ENCODE data around the gene USP21. TPM values are rescaled to one million over a fixed set of nuclear protein-coding genes. Genes with fewer than 3 reads are reported as not detected.
A peak's percentile ranks its signal among the peaks of the same experiment; 100 is the strongest.

USP21 gene
- total and polyA plus RNA-seq, 3 donors from 2014 or later, result 45.6 to 51.2 (median 49.5) TPM

- 51 to 53% methylated on average over 4 of the region's 4 CpGs for WGBS, 2 donors
- Histone ChIP-seq H3K9me3 (no peaks in the 10 kb centered on the region), H3K4me3 (no peak overlapping the region), H3K4me1 (peaks cover 19% of the 10 kb centered on the region), H3K27ac (no peak overlapping the region), H3K36me3 (ENCODE audit: low read depth, missing control alignments) (no peaks in the 10 kb centered on the region), H3K27me3 (no peaks in the 10 kb centered on the region)
- DNase-seq, result no peak
- no peak for TF ChIP-seq POLR2A (IDR thresholded peaks at IDR 0.05)
- TF ChIP-seq, protein P1, sequence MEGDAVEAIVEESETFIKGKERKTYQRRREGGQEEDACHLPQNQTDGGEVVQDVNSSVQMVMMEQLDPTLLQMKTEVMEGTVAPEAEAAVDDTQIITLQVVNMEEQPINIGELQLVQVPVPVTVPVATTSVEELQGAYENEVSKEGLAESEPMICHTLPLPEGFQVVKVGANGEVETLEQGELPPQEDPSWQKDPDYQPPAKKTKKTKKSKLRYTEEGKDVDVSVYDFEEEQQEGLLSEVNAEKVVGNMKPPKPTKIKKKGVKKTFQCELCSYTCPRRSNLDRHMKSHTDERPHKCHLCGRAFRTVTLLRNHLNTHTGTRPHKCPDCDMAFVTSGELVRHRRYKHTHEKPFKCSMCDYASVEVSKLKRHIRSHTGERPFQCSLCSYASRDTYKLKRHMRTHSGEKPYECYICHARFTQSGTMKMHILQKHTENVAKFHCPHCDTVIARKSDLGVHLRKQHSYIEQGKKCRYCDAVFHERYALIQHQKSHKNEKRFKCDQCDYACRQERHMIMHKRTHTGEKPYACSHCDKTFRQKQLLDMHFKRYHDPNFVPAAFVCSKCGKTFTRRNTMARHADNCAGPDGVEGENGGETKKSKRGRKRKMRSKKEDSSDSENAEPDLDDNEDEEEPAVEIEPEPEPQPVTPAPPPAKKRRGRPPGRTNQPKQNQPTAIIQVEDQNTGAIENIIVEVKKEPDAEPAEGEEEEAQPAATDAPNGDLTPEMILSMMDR (IDR thresholded peaks at IDR 0.05), result no peak
- intact Hi-C loops (cut with DNase I; ENCODE audit: low total_unique reads), result no loop called here
Measured at GRCh38 chr1:161172776-161173376, 13.6 kb downstream of the USP21 start.

- H3K4me3 ChIP-seq, result no peak overlapping the region
- intact Hi-C loops (cut with DNase I; ENCODE audit: low total_unique reads), result no loop called here
- TF ChIP-seq, protein P1 (IDR thresholded peaks at IDR 0.05), result no peak
- no peak for TF ChIP-seq POLR2A (IDR thresholded peaks at IDR 0.05)
- no peaks in the 10 kb centered on the region for H3K27me3 ChIP-seq
- no peaks in the 10 kb centered on the region for H3K9me3 ChIP-seq
- WGBS, 2 donors, result 94 to 95% methylated on average over 11 of the region's 11 CpGs
- peaks cover 19% of the 10 kb centered on the region for H3K4me1 ChIP-seq
- no peaks in the 10 kb centered on the region for H3K36me3 ChIP-seq (ENCODE audit: low read depth, missing control alignments)
- no peak for DNase-seq
- H3K27ac ChIP-seq, result no peak overlapping the region
Measured at GRCh38 chr1:161173711-161174110, 14.4 kb downstream of the USP21 start.

GRCh38 chr1:161174911-161175310, 15.6 kb downstream of the USP21 start:
- intact Hi-C loops (cut with DNase I; ENCODE audit: low total_unique reads), result no loop called here
- no peaks in the 10 kb centered on the region for H3K9me3 ChIP-seq
- TF ChIP-seq, protein P1 (IDR thresholded peaks at IDR 0.05), result no peak
- TF ChIP-seq POLR2A (IDR thresholded peaks at IDR 0.05), result no peak
- no peak overlapping the region for H3K4me3 ChIP-seq
- no peaks in the 10 kb centered on the region for H3K27me3 ChIP-seq
- H3K27ac ChIP-seq, result no peak overlapping the region
- peaks cover 19% of the 10 kb centered on the region for H3K4me1 ChIP-seq
- H3K36me3 ChIP-seq (ENCODE audit: low read depth, missing control alignments), result no peaks in the 10 kb centered on the region
- no peak for DNase-seq
- 92 to 95% methylated on average over 11 of the region's 11 CpGs for WGBS, 2 donors

- H3K9me3 ChIP-seq, result no peaks in the 10 kb centered on the region
- no peaks in the 10 kb centered on the region for H3K27me3 ChIP-seq
- no peak overlapping the region for H3K4me3 ChIP-seq
- no peak for DNase-seq
- no peaks in the 10 kb centered on the region for H3K36me3 ChIP-seq (ENCODE audit: low read depth, missing control alignments)
- 81 to 86% methylated on average over 9 to 10 of the region's 10 CpGs for WGBS, 2 donors
- no peak for TF ChIP-seq POLR2A (IDR thresholded peaks at IDR 0.05)
- TF ChIP-seq, protein P1 (IDR thresholded peaks at IDR 0.05), result no peak
- peaks cover 19% of the 10 kb centered on the region for H3K4me1 ChIP-seq
- H3K27ac ChIP-seq, result peak overlapping the region in 1 of 2 donors; percentile 24
- intact Hi-C loops (cut with DNase I; ENCODE audit: low total_unique reads), result no loop called here
Measured at GRCh38 chr1:161175771-161176453, 16.6 kb downstream of the USP21 start.
